GM12891 (cell line): ENCODE data around the gene TXNDC5.
A peak's percentile ranks its signal among the peaks of the same experiment; 100 is the strongest.

Experiments
- DNase-seq: peaks from one replicate; pipeline ENCODE4 v3.0.0; 2011; ENCODE audit warnings: low spot score; ENCODE audit not compliant: insufficient read length
- FAIRE-seq: peaks from 2 replicates; lab custom pipeline; 2011; peaks lifted over from hg19 to GRCh38; lab: Jason Lieb, UNC
- PAX5 ChIP-seq: IDR thresholded peaks from 2 replicates; pipeline ENCODE4 v1.6.1; 2011; ENCODE audit warnings: low read length, moderate library complexity, mild to moderate bottlenecking; ENCODE audit not compliant: insufficient read depth, severe bottlenecking
- POLR2A ChIP-seq: IDR thresholded peaks from 2 replicates; pipeline ENCODE4 v1.6.1; 2011; ENCODE audit warnings: low read depth, low read length, control low read depth
- POLR2AphosphoS5 ChIP-seq: IDR thresholded peaks from 2 replicates; pipeline ENCODE4 v1.6.1; 2011; ENCODE audit warnings: low read depth, low read length, control low read depth
- POU2F2 ChIP-seq: IDR thresholded peaks from 2 replicates; pipeline ENCODE4 v1.6.1; 2011; ENCODE audit warnings: low read depth, mild to moderate bottlenecking, control low read depth, low read length, moderate library complexity
- SPI1 ChIP-seq: IDR thresholded peaks from 2 replicates; pipeline ENCODE4 v1.6.1; 2011; ENCODE audit warnings: low read depth, low read length, control low read depth
- TAF1 ChIP-seq: IDR thresholded peaks from 2 replicates; pipeline ENCODE4 v1.6.1; 2011; ENCODE audit warnings: low read depth, low read length, control low read depth

Gene TXNDC5

DNA sequence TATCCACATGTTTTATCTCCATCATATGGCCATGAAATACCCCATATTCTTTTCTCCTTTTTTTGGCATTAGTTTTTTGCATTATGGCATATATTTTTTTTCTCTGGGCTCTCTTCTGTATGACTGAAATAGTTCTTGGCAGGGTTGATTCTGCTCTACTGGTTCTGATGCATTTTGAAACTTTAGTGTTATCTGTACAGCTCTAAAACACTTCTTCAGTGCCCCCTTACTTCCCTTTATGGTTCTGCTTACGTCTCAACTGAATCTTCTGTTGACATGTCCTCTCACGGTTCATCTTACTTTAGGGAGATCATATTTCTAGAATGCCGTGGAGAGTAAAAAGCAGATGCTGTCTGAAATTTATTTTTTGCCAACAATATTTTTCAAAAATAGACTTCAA lies 23.2 kb upstream of the TXNDC5 start:
- FAIRE-seq, result peak; percentile 86
- no peak for DNase-seq
- TF ChIP-seq POLR2AphosphoS5 (no peak), SPI1 (peak; percentile 31; the same call in 1 of the 2 replicates)

DNA sequence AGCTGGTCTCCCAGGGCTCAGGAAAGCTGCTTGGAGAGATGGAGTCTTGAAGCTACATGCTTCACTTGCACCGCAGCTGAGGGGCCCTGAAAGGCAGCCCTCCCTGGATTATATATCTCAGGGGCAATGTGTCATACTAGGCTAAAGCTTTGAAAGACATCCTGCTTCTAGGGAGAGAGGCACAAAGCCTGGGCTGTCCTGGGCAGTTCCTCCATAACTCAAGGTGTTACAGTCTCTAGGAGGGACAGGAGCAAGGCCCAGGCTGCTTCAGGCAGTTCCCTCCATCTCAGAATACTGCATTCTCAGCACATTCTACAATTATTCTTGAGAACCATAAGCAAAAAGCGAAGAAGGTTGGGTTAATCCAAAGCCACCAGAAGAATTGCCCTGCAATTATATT lies 22.0 kb upstream of the TXNDC5 start:
- TF ChIP-seq SPI1, result no peak
- TF ChIP-seq PAX5, result no peak
- no peak for TF ChIP-seq POLR2A
- TF ChIP-seq POLR2AphosphoS5, result no peak
- TF ChIP-seq TAF1, result no peak
- TF ChIP-seq POU2F2, result no peak
- no peak for DNase-seq
- FAIRE-seq, result no peak

DNA sequence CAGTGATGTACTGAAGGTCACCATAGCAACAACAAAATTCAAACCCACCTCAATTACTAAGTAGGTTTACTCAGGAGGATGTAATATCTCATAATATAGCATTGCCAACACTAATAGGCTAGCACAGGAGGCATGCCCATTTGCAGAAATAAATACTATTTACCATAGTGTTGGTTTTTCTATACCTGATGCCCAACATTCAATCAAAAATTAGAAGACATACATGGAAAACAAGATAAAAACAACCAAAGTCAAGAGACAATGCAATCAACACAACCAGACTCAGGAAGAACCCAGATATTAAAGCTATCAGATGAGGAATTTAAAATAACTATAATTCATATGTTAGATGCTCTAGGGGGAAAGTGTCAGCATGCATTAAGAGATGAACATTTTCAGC lies 14.3 kb upstream of the TXNDC5 start:
- DNase-seq (no peak), FAIRE-seq (no peak)
- no peak for TF ChIP-seq TAF1
- no peak for TF ChIP-seq SPI1
- TF ChIP-seq POLR2AphosphoS5, result no peak
- TF ChIP-seq POU2F2, result no peak
- TF ChIP-seq PAX5, result no peak
- no peak for TF ChIP-seq POLR2A

DNA sequence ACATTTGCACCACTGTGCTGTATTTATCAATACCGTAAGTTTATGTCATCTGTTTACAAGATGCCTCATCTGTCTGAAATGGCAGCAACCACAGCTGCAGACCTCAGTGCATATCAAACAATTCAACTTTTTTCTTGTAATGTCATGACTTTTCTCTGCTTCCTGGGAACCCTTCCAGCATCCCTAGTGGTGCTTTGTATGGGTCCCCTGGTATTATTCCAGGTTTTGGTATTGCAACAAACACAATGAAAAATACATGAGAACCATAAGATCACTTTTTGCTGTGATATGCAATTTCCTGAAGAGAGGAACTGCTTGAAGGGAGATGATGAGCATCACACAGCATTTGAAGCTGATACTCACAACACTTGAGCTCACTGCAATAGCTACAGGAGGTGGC lies 12.0 kb upstream of the TXNDC5 start:
- FAIRE-seq, result no peak
- TF ChIP-seq POLR2A (no peak), TAF1 (no peak), POU2F2 (no peak), POLR2AphosphoS5 (no peak), SPI1 (no peak), PAX5 (no peak)
- DNase-seq, result no peak

DNA sequence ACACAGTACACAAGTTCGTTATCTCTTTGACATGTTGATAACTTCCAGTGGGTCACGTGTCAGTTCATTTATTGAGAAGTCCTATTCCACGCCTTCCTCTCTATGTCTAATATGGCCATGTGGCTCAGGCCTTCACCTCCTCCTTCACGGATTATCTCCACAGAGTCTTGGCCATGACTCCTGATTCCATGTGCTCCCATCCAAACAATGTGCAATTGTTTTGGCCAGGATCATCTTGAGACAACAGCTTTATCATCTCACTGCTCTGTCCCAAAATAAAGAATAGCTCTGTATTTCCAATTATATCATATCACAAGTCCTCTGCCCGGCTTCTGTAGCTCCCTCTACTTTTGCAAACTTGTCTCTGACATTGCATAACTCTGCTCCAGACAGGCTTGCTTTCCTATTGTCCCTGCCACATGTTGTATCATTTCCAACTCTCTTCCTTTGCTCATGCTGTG lies 11.1 kb upstream of the TXNDC5 start:
- TF ChIP-seq POLR2AphosphoS5 (no peak), POLR2A (no peak), TAF1 (no peak), POU2F2 (no peak), SPI1 (no peak), PAX5 (no peak)
- DNase-seq, result no peak
- no peak for FAIRE-seq

DNA sequence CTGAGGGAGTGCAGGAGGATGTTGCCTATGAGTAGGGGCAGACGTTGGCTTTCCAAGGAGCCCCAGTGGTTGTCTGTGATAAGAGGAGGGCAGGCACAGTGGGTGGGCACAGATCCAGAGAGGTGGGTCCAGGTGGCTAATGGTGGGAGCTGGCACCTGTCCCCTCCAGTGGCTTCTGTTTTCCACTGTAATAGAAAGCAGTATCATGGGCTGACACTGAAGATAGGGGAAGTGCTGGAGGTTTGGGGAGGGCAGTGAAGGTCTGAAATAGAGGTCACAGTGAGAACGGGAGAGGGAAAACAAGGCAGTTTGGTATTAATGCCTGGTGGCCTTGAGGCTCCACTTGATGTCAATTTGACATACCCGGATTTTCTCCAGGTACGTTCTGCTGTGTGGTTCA lies 10.5 kb upstream of the TXNDC5 start:
- FAIRE-seq (no peak), DNase-seq (no peak)
- TF ChIP-seq TAF1 (no peak), POU2F2 (no peak), POLR2AphosphoS5 (no peak), SPI1 (no peak), PAX5 (no peak), POLR2A (no peak)

DNA sequence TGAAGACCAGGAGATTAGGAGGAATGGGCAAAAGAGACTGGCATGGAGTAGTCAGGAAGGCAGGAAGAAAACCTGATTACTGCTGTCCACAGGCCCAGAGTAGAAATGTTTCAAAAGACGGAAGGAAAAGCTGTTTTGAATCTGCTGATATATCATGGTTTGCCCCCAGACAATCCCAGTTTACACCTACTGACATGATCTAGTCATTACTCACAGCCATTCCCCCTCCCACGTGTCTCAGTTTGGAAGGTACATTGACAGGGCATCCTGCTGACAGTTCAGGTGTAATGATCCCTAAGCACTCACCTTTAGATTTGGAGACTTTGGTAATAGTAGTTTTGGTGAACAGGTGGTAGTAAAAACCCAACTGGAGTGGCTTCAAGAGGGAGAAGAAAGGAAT lies 9.8 kb upstream of the TXNDC5 start:
- no peak for FAIRE-seq
- no peak for TF ChIP-seq POU2F2
- no peak for TF ChIP-seq POLR2A
- no peak for TF ChIP-seq SPI1
- DNase-seq, result no peak

DNA sequence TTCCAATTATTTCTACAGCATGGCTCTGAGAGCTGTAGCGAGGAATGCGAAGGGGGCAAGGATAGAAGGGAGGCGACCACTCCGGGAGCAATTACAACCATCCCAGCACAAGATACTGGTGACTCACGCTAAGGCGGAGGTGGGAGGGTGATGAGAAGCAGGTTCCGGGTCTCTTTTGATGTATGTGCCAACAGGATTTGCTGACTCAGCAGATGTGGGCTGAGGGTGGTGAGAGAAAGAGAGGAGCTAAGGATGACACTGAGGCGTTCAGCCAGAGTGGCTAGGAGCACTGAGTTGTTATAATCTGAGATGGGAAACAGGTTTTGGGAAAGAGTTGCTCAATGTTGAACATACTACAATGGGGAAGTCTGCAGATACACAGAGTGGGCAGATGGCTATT lies 9.3 kb upstream of the TXNDC5 start:
- FAIRE-seq (no peak), DNase-seq (no peak)
- TF ChIP-seq POLR2AphosphoS5 (no peak), PAX5 (no peak), TAF1 (no peak), POU2F2 (no peak), SPI1 (no peak), POLR2A (no peak)

DNA sequence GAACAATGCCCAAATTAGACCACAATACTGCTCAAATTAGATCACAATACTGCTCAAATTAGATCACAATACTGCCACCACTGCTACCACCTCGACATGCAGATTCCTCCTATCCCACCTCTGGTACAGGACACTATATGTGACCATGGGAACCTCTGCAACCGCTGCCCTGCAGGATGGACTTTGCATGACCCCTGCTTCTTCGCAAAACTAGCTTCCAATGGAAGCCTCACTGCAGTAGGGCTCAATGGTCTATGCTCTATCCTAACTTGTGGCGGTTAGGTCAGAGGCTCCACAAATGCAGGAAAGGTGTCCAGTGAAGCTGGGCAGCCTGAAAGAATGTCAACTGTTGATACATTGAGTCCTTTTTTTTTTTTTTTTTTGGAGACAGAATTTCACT lies 7.8 kb upstream of the TXNDC5 start:
- FAIRE-seq (no peak), DNase-seq (no peak)
- TF ChIP-seq PAX5 (no peak), POLR2A (no peak), POU2F2 (no peak), SPI1 (no peak), TAF1 (no peak), POLR2AphosphoS5 (no peak)

DNA sequence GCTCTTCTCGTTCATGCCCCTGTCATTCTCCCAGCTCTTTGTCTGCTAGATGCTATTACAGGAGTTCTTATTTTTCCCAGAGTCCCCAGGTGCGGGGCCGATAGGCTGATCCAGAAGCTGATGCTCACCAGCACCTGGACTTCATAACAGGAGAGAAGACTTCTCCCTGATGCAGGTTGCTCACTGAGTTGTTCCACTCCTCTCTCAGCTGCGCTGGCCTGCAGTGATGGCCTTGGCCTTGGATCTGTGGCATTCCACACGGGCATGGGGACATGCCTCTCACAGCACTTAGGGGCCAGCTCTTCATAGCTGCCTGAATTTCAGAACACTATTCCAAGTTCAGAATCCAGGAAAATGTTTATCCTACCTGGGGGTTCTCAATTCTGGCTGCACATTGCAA lies 7.1 kb upstream of the TXNDC5 start:
- DNase-seq (no peak), FAIRE-seq (no peak)

DNA sequence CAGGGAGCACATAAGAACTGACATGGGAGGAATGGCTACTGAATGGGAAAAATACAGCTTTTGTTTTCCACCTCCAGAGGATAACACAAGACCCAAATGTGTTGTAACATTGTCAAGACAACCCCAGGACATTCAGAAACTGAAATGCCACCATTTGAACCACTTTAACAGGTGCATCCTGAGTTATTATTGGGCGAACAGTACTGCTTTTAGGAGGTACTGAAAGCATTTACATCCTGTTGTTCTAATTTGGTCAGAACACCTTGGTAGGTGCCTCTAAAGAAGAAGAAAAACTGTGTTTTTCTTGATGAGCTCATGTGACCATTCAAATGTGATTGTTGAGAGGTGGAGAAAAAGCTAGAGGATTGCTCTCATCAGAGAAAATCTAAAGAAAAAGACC lies 6.4 kb upstream of the TXNDC5 start:
- FAIRE-seq, result peak; percentile 63
- no peak for DNase-seq

More for the DNA sequence above, 7.1 kb upstream of the TXNDC5 start:
- TF ChIP-seq POLR2AphosphoS5, result no peak
- no peak for TF ChIP-seq PAX5

More for the DNA sequence above, 6.4 kb upstream of the TXNDC5 start:
- TF ChIP-seq POLR2AphosphoS5 (no peak), SPI1 (0 out of 2 replicates have a peak, but pooled peaks have one; percentile 20)
